OCI-LY3 (cell line): ENCODE measurements around the gene FBXO33.
"Not testable (repeated sequence)": the region's sequence is repeated elsewhere in the genome, so short reads cannot be mapped to it uniquely, and the experiment has no call there.

Experiments
- H2AFZ ChIP-seq: fragments of 200-600, 300-600 bp; shearing (Covaris generic); 2 replicates; pipeline ENCODE4 v1.6.0; 2014; ENCODE audit warnings: antibody characterized with exemption, low read depth, low read length
- H3K27ac ChIP-seq: fragments of 200-600, 300-600 bp; sonication (generic); 2 replicates; pipeline ENCODE4 v1.5.1; 2014; ENCODE audit warnings: mild to moderate bottlenecking, low read length, moderate library complexity, mixed read lengths
- H3K27me3 ChIP-seq: fragments of 200-600, 300-600 bp; sonication (generic); 2 replicates; pipeline ENCODE4 v1.6.1; 2014; ENCODE audit warnings: low read depth, low read length, mixed read lengths
- H3K36me3 ChIP-seq: fragments of 200-600, 300-600 bp; sonication (generic); replicated peaks from 2 replicates; pipeline ENCODE3; 2014; ENCODE audit warnings: low read depth, low read length, mixed read lengths
- H3K4me1 ChIP-seq: fragments of 300-600, 200-600 bp; sonication (generic); 2 replicates; pipeline ENCODE4 v1.6.1; 2014; ENCODE audit warnings: low read length, mixed read lengths
- H3K4me2 ChIP-seq: fragments of 200-600, 300-600 bp; sonication (generic); 2 replicates; pipeline ENCODE4 v1.6.1; 2014; ENCODE audit warnings: low read length, mixed read lengths
- H3K4me3 ChIP-seq: fragments of 300-600, 200-600 bp; sonication (generic); 2 replicates; pipeline ENCODE4 v1.5.1; 2014; ENCODE audit warnings: antibody characterized with exemption, mild to moderate bottlenecking, low read length, moderate library complexity
- H3K79me2 ChIP-seq: fragments of 300-600, 200-600 bp; shearing (Covaris generic); 2 replicates; pipeline ENCODE4 v1.6.1; 2014; ENCODE audit warnings: mild to moderate bottlenecking, low read length, mixed read lengths
- H3K9ac ChIP-seq: fragments of 300-600, 200-600 bp; shearing (Covaris generic); 2 replicates; pipeline ENCODE4 v1.6.0; 2014; ENCODE audit warnings: mild to moderate bottlenecking, low read length, moderate library complexity
- H3K9me3 ChIP-seq: fragments of 200-600, 300-600 bp; shearing (Covaris generic); 2 replicates; pipeline ENCODE4 v1.6.1; 2014; ENCODE audit warnings: low read length, mixed read lengths; ENCODE audit not compliant: insufficient read depth
- H4K20me1 ChIP-seq: fragments of 200-600, 300-600 bp; sonication (generic); 2 replicates; pipeline ENCODE4 v1.6.1; 2016; ENCODE audit warnings: low read length, mixed read lengths; ENCODE audit not compliant: insufficient read depth
- EZH2phosphoT487 ChIP-seq: fragments of 200-600 bp; shearing (Covaris generic); IDR thresholded peaks from 2 replicates; pipeline ENCODE4 v1.6.1; 2018; ENCODE audit warnings: antibody characterized with exemption, mixed run types, low read depth
- TF ChIP-seq, protein P1 (sequence below): fragments of 200-600, 300-600 bp; sonication (generic); IDR thresholded peaks from 2 replicates; pipeline ENCODE4 v1.5.1; 2014; ENCODE audit warnings: antibody characterized with exemption, low read length, low read depth

The FBXO33 gene

GRCh38 chr14:39365354-39365753 is 66.9 kb downstream of the FBXO33 start:
- H3K79me2 ChIP-seq, result no peaks in the 10 kb centered on the region
- 0 out of 2 replicates have a peak, but pooled peaks cover 7% of the 10 kb centered on the region for H3K9me3 ChIP-seq
- H4K20me1 ChIP-seq, result no peaks in the 10 kb centered on the region
- no peaks in the 10 kb centered on the region for H3K4me1 ChIP-seq
- no peak overlapping the region for H2AFZ ChIP-seq
- H3K9ac ChIP-seq, result no peak overlapping the region
- H3K4me2 ChIP-seq, result no peak overlapping the region
- no peak overlapping the region for H3K4me3 ChIP-seq
- no peak for TF ChIP-seq EZH2phosphoT487
- TF ChIP-seq, protein P1, sequence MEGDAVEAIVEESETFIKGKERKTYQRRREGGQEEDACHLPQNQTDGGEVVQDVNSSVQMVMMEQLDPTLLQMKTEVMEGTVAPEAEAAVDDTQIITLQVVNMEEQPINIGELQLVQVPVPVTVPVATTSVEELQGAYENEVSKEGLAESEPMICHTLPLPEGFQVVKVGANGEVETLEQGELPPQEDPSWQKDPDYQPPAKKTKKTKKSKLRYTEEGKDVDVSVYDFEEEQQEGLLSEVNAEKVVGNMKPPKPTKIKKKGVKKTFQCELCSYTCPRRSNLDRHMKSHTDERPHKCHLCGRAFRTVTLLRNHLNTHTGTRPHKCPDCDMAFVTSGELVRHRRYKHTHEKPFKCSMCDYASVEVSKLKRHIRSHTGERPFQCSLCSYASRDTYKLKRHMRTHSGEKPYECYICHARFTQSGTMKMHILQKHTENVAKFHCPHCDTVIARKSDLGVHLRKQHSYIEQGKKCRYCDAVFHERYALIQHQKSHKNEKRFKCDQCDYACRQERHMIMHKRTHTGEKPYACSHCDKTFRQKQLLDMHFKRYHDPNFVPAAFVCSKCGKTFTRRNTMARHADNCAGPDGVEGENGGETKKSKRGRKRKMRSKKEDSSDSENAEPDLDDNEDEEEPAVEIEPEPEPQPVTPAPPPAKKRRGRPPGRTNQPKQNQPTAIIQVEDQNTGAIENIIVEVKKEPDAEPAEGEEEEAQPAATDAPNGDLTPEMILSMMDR, result no peak
- no peaks in the 10 kb centered on the region for H3K27me3 ChIP-seq
- peaks cover 13% of the 10 kb centered on the region for H3K36me3 ChIP-seq
- H3K27ac ChIP-seq, result no peak overlapping the region

DNA sequence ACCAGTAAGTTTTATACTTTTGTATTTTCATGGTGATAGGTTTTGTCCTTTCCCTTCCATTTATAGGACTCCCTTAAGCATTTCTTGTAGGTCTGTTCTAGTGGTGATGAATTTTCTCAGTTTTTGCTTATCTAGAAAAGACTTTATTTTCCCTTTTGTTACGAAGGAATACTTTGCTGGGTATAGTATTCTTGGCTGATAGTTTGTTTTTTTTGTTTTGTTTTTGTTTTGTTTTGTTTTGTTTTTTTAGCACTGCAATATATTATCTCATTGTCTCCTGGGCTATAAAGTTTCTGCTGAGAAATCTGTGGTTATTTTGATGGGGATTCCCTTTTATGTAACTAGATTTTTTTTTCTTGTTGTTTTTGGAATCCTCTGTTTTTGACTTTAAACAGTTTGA is 67.7 kb downstream of the FBXO33 start:
- no peak overlapping the region for H3K9ac ChIP-seq
- no peak overlapping the region for H2AFZ ChIP-seq
- no peak overlapping the region for H3K4me3 ChIP-seq
- peaks cover 13% of the 10 kb centered on the region for H3K36me3 ChIP-seq
- H3K9me3 ChIP-seq, result 0 out of 2 replicates have a peak, but pooled peaks cover 7% of the 10 kb centered on the region
- no peak overlapping the region for H3K4me2 ChIP-seq
- TF ChIP-seq, protein P1, result no peak
- TF ChIP-seq EZH2phosphoT487, result no peak
- no peaks in the 10 kb centered on the region for H3K27me3 ChIP-seq
- H3K79me2 ChIP-seq, result no peaks in the 10 kb centered on the region
- no peak overlapping the region for H3K27ac ChIP-seq
- no peaks in the 10 kb centered on the region for H3K4me1 ChIP-seq
- no peaks in the 10 kb centered on the region for H4K20me1 ChIP-seq

- not testable (repeated sequence) for H3K9me3 ChIP-seq, H4K20me1 ChIP-seq, H3K27me3 ChIP-seq, H3K79me2 ChIP-seq, H2AFZ ChIP-seq, H3K4me3 ChIP-seq, H3K27ac ChIP-seq, H3K4me1 ChIP-seq, H3K9ac ChIP-seq, H3K4me2 ChIP-seq
- peaks cover 13% of the 10 kb centered on the region for H3K36me3 ChIP-seq
Measured at GRCh38 chr14:39361556-39361955, 70.7 kb downstream of the FBXO33 start.

DNA sequence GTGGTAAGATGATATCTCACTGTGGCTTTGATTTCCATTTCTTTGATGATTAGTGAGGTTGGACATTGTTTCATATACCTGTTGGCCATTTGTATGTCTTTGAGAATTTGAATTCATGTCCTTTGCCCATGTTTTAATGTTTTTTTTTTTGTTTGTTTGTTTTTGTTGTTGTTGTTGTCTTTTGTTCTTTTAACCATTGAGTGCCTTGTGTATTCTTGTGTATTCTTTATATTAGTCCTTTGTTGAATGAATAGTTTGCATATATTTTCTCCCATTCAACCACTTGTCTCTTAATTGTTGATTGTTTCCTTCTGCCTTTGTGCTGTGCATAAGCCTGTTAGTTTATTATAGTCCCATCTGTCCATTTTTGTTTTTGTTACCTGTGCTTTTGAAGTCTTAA is 71.9 kb downstream of the FBXO33 start:
- no peaks in the 10 kb centered on the region for H4K20me1 ChIP-seq
- H3K4me3 ChIP-seq, result no peak overlapping the region
- H3K9me3 ChIP-seq, result 0 out of 2 replicates have a peak, but pooled peaks cover 6% of the 10 kb centered on the region
- no peak overlapping the region for H3K4me2 ChIP-seq
- no peaks in the 10 kb centered on the region for H3K27me3 ChIP-seq
- H3K36me3 ChIP-seq, result peaks cover 12% of the 10 kb centered on the region
- H3K9ac ChIP-seq, result no peak overlapping the region
- H2AFZ ChIP-seq, result no peak overlapping the region
- no peak overlapping the region for H3K27ac ChIP-seq
- TF ChIP-seq, protein P1, result no peak
- no peak for TF ChIP-seq EZH2phosphoT487
- no peaks in the 10 kb centered on the region for H3K79me2 ChIP-seq
- no peaks in the 10 kb centered on the region for H3K4me1 ChIP-seq

GRCh38 chr14:39359069-39359468 is 73.2 kb downstream of the FBXO33 start:
- not testable (repeated sequence) for H2AFZ ChIP-seq, H4K20me1 ChIP-seq, H3K27me3 ChIP-seq, H3K9me3 ChIP-seq, H3K4me1 ChIP-seq, H3K4me3 ChIP-seq, H3K79me2 ChIP-seq, H3K36me3 ChIP-seq, H3K27ac ChIP-seq, H3K4me2 ChIP-seq, H3K9ac ChIP-seq
